IMR-90 (cell line): ENCODE results near the gene SLC17A8. TPM values are rescaled to one million over a fixed set of nuclear protein-coding genes. Genes with fewer than 3 reads are reported as not detected.

Source experiments
- ATAC-seq: fragments of 200-7000 bp; cut with Tn5 transposase; 2 replicates; pipeline ENCODE4 v1.9.1; 2020; ENCODE audit warnings: low read depth, mild to moderate bottlenecking, moderate library complexity
- BruUV-seq: library from RNA; stranded (reverse); fragments of 400-500 nt; replicated peaks from 2 replicates; lab custom pipeline; 2021; lab: Mats Ljungman, UMichigan
- CTCF ChIA-PET: fragments of 300-600 bp; formaldehyde crosslinking; extraction: SDS; loops from one replicate; lab custom pipeline; 2021; ENCODE audit warnings: antibody characterized with exemption; lab: Yijun Ruan, JAX
- POLR2A ChIA-PET: fragments of 300-600 bp; sonication (Branson Sonifier 250); formaldehyde crosslinking; loops from one replicate; lab custom pipeline; 2022; ENCODE audit warnings: antibody characterized with exemption; ENCODE audit not compliant: unreplicated experiment; lab: Charles Lee
- DNase-seq: peaks from one replicate; pipeline ENCODE4 v3.0.0; 2013
- H2AFZ ChIP-seq: replicated peaks from 2 replicates; pipeline ENCODE3; 2013; ENCODE audit warnings: low read length, mild to moderate bottlenecking; ENCODE audit not compliant: poor library complexity
- H2AK5ac ChIP-seq: 2 replicates; pipeline ENCODE4 v1.6.1; 2013; ENCODE audit warnings: low read depth, low read length, inconsistent platforms
- H2AK9ac ChIP-seq: replicated peaks from 2 replicates; pipeline ENCODE3; 2013; ENCODE audit warnings: mild to moderate bottlenecking, low read depth, low read length, moderate library complexity; ENCODE audit not compliant: poor library complexity
- H2BK120ac ChIP-seq: 2 replicates; pipeline ENCODE4 v1.6.1; 2013; ENCODE audit warnings: low read depth, low read length, inconsistent platforms
- H2BK15ac ChIP-seq: 3 replicates; pipeline ENCODE4 v1.6.1; 2013; ENCODE audit warnings: low read depth, low read length, inconsistent platforms
- H2BK20ac ChIP-seq: 2 replicates; pipeline ENCODE4 v1.6.1; 2013; ENCODE audit warnings: low read depth, mild to moderate bottlenecking, inconsistent platforms, low read length, moderate library complexity
- H2BK5ac ChIP-seq: 2 replicates; pipeline ENCODE4 v1.6.1; 2013; ENCODE audit warnings: mild to moderate bottlenecking, low read depth, low read length, inconsistent platforms; ENCODE audit not compliant: poor library complexity, severe bottlenecking
- H3K14ac ChIP-seq: replicated peaks from 2 replicates; pipeline ENCODE4 v1.6.1; 2013; ENCODE audit warnings: low read depth, low read length, inconsistent platforms
- H3K18ac ChIP-seq: 2 replicates; pipeline ENCODE4 v1.6.1; 2013; ENCODE audit warnings: low read depth, low read length, control low read depth
- H3K23ac ChIP-seq: 2 replicates; pipeline ENCODE4 v1.6.1; 2013; ENCODE audit warnings: low read depth, low read length, inconsistent platforms
- H3K27ac ChIP-seq: 2 replicates; pipeline ENCODE4 v1.5.1; 2013; ENCODE audit warnings: mild to moderate bottlenecking, control low read depth, low read length; ENCODE audit not compliant: insufficient read depth
- H3K27me3 ChIP-seq: 2 replicates; pipeline ENCODE4 v1.6.1; 2013; ENCODE audit warnings: low read length; ENCODE audit not compliant: control insufficient read depth, insufficient read depth
- H3K36me3 ChIP-seq: 2 replicates; pipeline ENCODE4 v1.6.1; 2013; ENCODE audit warnings: low read length, mixed read lengths; ENCODE audit not compliant: control insufficient read depth, insufficient read depth
- H3K4ac ChIP-seq: 2 replicates; pipeline ENCODE4 v1.6.1; 2013; ENCODE audit warnings: low read depth, low read length, inconsistent platforms
- H3K4me1 ChIP-seq: 2 replicates; pipeline ENCODE4 v1.6.1; 2013; ENCODE audit warnings: low read length, mixed read lengths; ENCODE audit not compliant: control insufficient read depth, insufficient read depth
- H3K4me2 ChIP-seq: 2 replicates; pipeline ENCODE4 v1.6.1; 2013; ENCODE audit warnings: low read depth, mild to moderate bottlenecking, control low read depth, low read length, moderate library complexity
- H3K4me3 ChIP-seq: 2 replicates; pipeline ENCODE4 v1.5.1; 2013; ENCODE audit warnings: low read depth, mild to moderate bottlenecking, control low read depth, low read length, moderate library complexity; ENCODE audit not compliant: insufficient read depth
- H3K56ac ChIP-seq: 2 replicates; pipeline ENCODE4 v1.6.1; 2013; ENCODE audit warnings: low read length, inconsistent platforms; ENCODE audit not compliant: insufficient read depth; ENCODE audit errors: extremely low read depth
- H3K79me1 ChIP-seq, 2 experiments: 2 replicates each; pipeline ENCODE4 v1.6.1; 2013; ENCODE audit warnings: low read length in 2 of 2, inconsistent platforms in 1 of 2, low read depth in 1 of 2
- H3K9ac ChIP-seq: 2 replicates; pipeline ENCODE4 v1.6.1; 2013; ENCODE audit warnings: low read depth, low read length, control low read depth
- H3K9me1 ChIP-seq: 2 replicates; pipeline ENCODE4 v1.6.1; 2013; ENCODE audit warnings: low read length, inconsistent platforms; ENCODE audit not compliant: insufficient read depth
- H3K9me3 ChIP-seq: 2 replicates; pipeline ENCODE4 v1.6.1; 2013; ENCODE audit warnings: low read length; ENCODE audit not compliant: control insufficient read depth, insufficient read depth
- H4K20me1 ChIP-seq: 2 replicates; pipeline ENCODE4 v1.6.1; 2013; ENCODE audit warnings: low read length, inconsistent platforms; ENCODE audit not compliant: insufficient read depth
- H4K5ac ChIP-seq: 2 replicates; pipeline ENCODE4 v1.6.1; 2013; ENCODE audit warnings: mild to moderate bottlenecking, low read depth, low read length, control low read depth
- H4K8ac ChIP-seq, 2 experiments: 2 replicates each; pipeline ENCODE4 v1.6.1; 2013; ENCODE audit warnings: low read depth in 2 of 2, low read length in 2 of 2, control low read depth in 1 of 2, inconsistent platforms in 1 of 2
- H4K91ac ChIP-seq: 2 replicates; pipeline ENCODE4 v1.6.1; 2013; ENCODE audit warnings: low read depth, low read length, inconsistent platforms; ENCODE audit not compliant: insufficient read depth
- BHLHE40 ChIP-seq: fragments of 150-350 bp; IDR thresholded peaks from 2 replicates; pipeline ENCODE4 v1.6.1; 2016; ENCODE audit warnings: mild to moderate bottlenecking, low read depth, low read length
- WGBS, 2 experiments: methylation state at CpG; one replicate each; pipeline versions ENCODE4 v1.1.5 to v1.1.7; 2013; ENCODE audit warnings: missing lambda C conversion rate in 2 of 2; ENCODE audit not compliant: insufficient read length in 1 of 2; ENCODE audit errors: extremely low coverage in 2 of 2; 5-methylcytosine and 5-hydroxymethylcytosine counted together
- dilution Hi-C: fragments of 300-500 bp; cut with HindIII; formaldehyde crosslinking; loops from one replicate; pipeline ENCODE4 v1.14.3; 2018; ENCODE audit warnings: low sequenced_read_pairs; ENCODE audit not compliant: unreplicated experiment
- in situ Hi-C: fragments of 300-500 bp; cut with MboI; formaldehyde crosslinking; loops from 3 replicates; pipeline ENCODE4 v1.14.3; 2019; ENCODE audit warnings: low sequenced_read_pairs, inconsistent platforms, mixed read lengths
- intact Hi-C: fragments of 100-400 bp; cut with micrococcal nuclease; formaldehyde crosslinking; loops from 2 replicates; pipeline ENCODE4 v1.10.0; 2022
- polyA plus RNA-seq, 3 experiments: library from polyadenylated mRNA; depleted of rRNA; stranded (reverse); fragments of >200 nt; gene quantifications; 2 replicates each; pipeline ENCODE4 v1.2.3, GENCODE V29; 2012; ENCODE audit warnings: low replicate concordance in 1 of 3
- total RNA-seq: library from RNA; depleted of rRNA; stranded (reverse); fragments of >200 nt; gene quantifications from 2 replicates; pipeline ENCODE4 v1.2.3, GENCODE V29; 2012

Gene SLC17A8
- total and polyA plus RNA-seq, 2 of the 4 experiments (the other 2 are of a cell fraction) = not detected

- Histone ChIP-seq H3K4ac (no peak overlapping the region), H2BK15ac (no peak overlapping the region), H3K79me1 (no peaks in the 10 kb centered on the region), H3K27me3 (no peaks in the 10 kb centered on the region; the same call in 1 of the 2 replicates), H2AFZ (no peak overlapping the region), H4K5ac (no peak overlapping the region), H3K9ac (no peak overlapping the region), H3K4me3 (no peak overlapping the region), H3K9me1 (no peaks in the 10 kb centered on the region), H4K91ac (no peak overlapping the region), H3K9me3 (no peaks in the 10 kb centered on the region), H3K36me3 (no peaks in the 10 kb centered on the region), H2BK5ac (no peak overlapping the region), H3K18ac (no peak overlapping the region), H3K4me1 (no peaks in the 10 kb centered on the region), H4K20me1 (no peaks in the 10 kb centered on the region), H4K8ac (no peak overlapping the region), H2AK9ac (no peak overlapping the region), H3K27ac (no peak overlapping the region), H3K23ac (no peak overlapping the region), H3K4me2 (no peak overlapping the region), H2BK120ac (no peak overlapping the region), H2BK20ac (no peak overlapping the region), H2AK5ac (no peak overlapping the region), H3K14ac (no peak overlapping the region), H3K56ac (no peak overlapping the region)
- WGBS, 2 experiments = 83% methylated on average over 1 of the region's 6 CpGs; no CpG with 5 or more reads in 1 of the 2 experiments
- no peak for DNase-seq
- BruUV-seq = no TSS peak
- ChIA-PET POLR2A (no interaction called here), CTCF (no interaction called here)
- intact Hi-C loops = no loop called here
- dilution Hi-C loops = no loop called here
- ATAC-seq = no peak
- TF ChIP-seq BHLHE40 = no peak
- in situ Hi-C loops = no loop called here
Observed at GRCh38 chr12:100393200-100393599, 36.3 kb downstream of the SLC17A8 start.
